GM06990 (cell line): ENCODE results near the gene MRGPRX2.

Experiments used
- DNase-seq: peaks from one replicate; pipeline ENCODE4 v3.0.0-alpha.2; 2011; ENCODE audit not compliant: insufficient read length; ENCODE audit errors: extremely low read depth
- H3K27me3 ChIP-seq: replicated peaks from 2 replicates; pipeline ENCODE4 v1.6.0; 2011; ENCODE audit warnings: low read length; ENCODE audit not compliant: control insufficient read depth, insufficient read depth
- H3K36me3 ChIP-seq: 2 replicates; pipeline ENCODE4 v1.5.1; 2011; ENCODE audit warnings: low read length; ENCODE audit not compliant: control insufficient read depth, insufficient read depth
- H3K4me3 ChIP-seq: replicated peaks from 2 replicates; pipeline ENCODE4 v1.5.1; 2011; ENCODE audit warnings: low read depth, mild to moderate bottlenecking, control low read depth, low read length
- CTCF ChIP-seq: IDR thresholded peaks from 2 replicates; pipeline ENCODE4 v1.5.1; 2011; ENCODE audit warnings: low read length, control low read depth, mild to moderate bottlenecking, inconsistent platforms; ENCODE audit not compliant: insufficient read depth, poor library complexity, severe bottlenecking

Gene MRGPRX2

GRCh38 chr11:19092850-19093249, 32.3 kb upstream of the MRGPRX2 start:
- DNase-seq = no peak
- Histone ChIP-seq H3K27me3 (no peaks in the 10 kb centered on the region), H3K36me3 (no peaks in the 10 kb centered on the region), H3K4me3 (no peak overlapping the region)
- TF ChIP-seq CTCF = no peak

GRCh38 chr11:19092342-19092741, 31.8 kb upstream of the MRGPRX2 start:
- no peaks in the 10 kb centered on the region for H3K36me3 ChIP-seq
- no peak for DNase-seq
- no peak for TF ChIP-seq CTCF
- no peaks in the 10 kb centered on the region for H3K27me3 ChIP-seq
- no peak overlapping the region for H3K4me3 ChIP-seq

GRCh38 chr11:19091366-19091765, 30.8 kb upstream of the MRGPRX2 start:
- H3K4me3 ChIP-seq = no peak overlapping the region
- no peak for DNase-seq
- no peaks in the 10 kb centered on the region for H3K27me3 ChIP-seq
- TF ChIP-seq CTCF = no peak
- no peaks in the 10 kb centered on the region for H3K36me3 ChIP-seq

GRCh38 chr11:19089421-19089820, 28.9 kb upstream of the MRGPRX2 start:
- no peak for DNase-seq
- Histone ChIP-seq H3K4me3 (no peak overlapping the region), H3K36me3 (no peaks in the 10 kb centered on the region), H3K27me3 (no peaks in the 10 kb centered on the region)
- no peak for TF ChIP-seq CTCF

- DNase-seq = no peak
- H3K36me3 ChIP-seq = no peaks in the 10 kb centered on the region
- no peaks in the 10 kb centered on the region for H3K27me3 ChIP-seq
- no peak for TF ChIP-seq CTCF
- H3K4me3 ChIP-seq = no peak overlapping the region
Observed at GRCh38 chr11:19088791-19089190, 28.3 kb upstream of the MRGPRX2 start.

- Histone ChIP-seq H3K4me3 (no peak overlapping the region), H3K36me3 (no peaks in the 10 kb centered on the region), H3K27me3 (no peaks in the 10 kb centered on the region)
- no peak for DNase-seq
- no peak for TF ChIP-seq CTCF
Observed at GRCh38 chr11:19087658-19088057, 27.1 kb upstream of the MRGPRX2 start.
